OCI-LY3 (cell line): ENCODE results near the gene CHN2.

Experiments used
- EZH2phosphoT487 ChIP-seq: fragments of 200-600 bp; shearing (Covaris generic); IDR thresholded peaks from 2 replicates; pipeline ENCODE4 v1.6.1; 2018; ENCODE audit warnings: antibody characterized with exemption, mixed run types, low read depth
- TF ChIP-seq, protein P1 (sequence below): fragments of 200-600, 300-600 bp; sonication (generic); IDR thresholded peaks from 2 replicates; pipeline ENCODE4 v1.5.1; 2014; ENCODE audit warnings: antibody characterized with exemption, low read length, low read depth

DNA sequence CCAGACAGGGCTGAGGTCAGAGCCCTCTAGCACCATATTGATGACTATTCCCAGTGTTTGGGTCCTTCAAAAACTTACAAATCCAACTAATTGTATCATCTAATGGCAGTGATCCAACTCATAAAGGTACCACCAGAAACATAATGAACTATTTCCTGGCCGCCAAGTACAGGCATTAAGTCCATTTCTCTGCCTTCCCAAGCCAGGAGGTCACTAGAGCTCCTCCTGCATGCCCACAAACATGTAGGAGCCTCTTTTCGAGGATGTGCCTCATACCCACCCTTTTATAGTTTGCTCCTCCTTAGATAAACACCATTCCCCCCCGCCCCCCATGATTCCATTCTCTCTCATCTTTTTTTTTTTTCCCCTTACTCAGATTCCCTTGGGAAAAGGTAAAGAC lies 91.3 kb downstream of the CHN2 start:
- TF ChIP-seq, protein P1, sequence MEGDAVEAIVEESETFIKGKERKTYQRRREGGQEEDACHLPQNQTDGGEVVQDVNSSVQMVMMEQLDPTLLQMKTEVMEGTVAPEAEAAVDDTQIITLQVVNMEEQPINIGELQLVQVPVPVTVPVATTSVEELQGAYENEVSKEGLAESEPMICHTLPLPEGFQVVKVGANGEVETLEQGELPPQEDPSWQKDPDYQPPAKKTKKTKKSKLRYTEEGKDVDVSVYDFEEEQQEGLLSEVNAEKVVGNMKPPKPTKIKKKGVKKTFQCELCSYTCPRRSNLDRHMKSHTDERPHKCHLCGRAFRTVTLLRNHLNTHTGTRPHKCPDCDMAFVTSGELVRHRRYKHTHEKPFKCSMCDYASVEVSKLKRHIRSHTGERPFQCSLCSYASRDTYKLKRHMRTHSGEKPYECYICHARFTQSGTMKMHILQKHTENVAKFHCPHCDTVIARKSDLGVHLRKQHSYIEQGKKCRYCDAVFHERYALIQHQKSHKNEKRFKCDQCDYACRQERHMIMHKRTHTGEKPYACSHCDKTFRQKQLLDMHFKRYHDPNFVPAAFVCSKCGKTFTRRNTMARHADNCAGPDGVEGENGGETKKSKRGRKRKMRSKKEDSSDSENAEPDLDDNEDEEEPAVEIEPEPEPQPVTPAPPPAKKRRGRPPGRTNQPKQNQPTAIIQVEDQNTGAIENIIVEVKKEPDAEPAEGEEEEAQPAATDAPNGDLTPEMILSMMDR = no peak
- no peak for TF ChIP-seq EZH2phosphoT487
